GM12878 (cell line): Measurements from ENCODE around the gene PDE7B. TPM values are rescaled to one million over a fixed set of nuclear protein-coding genes. Genes with fewer than 3 reads are reported as not detected.

Experiments used
- ATAC-seq: fragments of 200-7000 bp; cut with Tn5 transposase; 3 replicates; pipeline ENCODE4 v1.9.1; 2020; ENCODE audit warnings: mild to moderate bottlenecking, moderate library complexity
- BruUV-seq: library from RNA; stranded (reverse); fragments of 400-500 nt; replicated peaks from 2 replicates; lab custom pipeline; 2021; lab: Mats Ljungman, UMichigan
- CTCF ChIA-PET: fragments of 300-600 bp; sonication (Branson Sonifier 250); formaldehyde crosslinking; extraction: SDS; loops from one replicate; lab custom pipeline; 2021; ENCODE audit warnings: inconsistent platforms; lab: Yijun Ruan, JAX
- POLR2A ChIA-PET: fragments of 350-600 bp; formaldehyde crosslinking; extraction: SDS; loops from one replicate; lab custom pipeline; 2021; ENCODE audit warnings: inconsistent platforms; lab: Charles Lee
- RAD21 ChIA-PET: fragments of 300-600 bp; sonication (Branson Sonifier 250); formaldehyde crosslinking; loops from one replicate; lab custom pipeline; 2023; ENCODE audit warnings: antibody characterized with exemption; ENCODE audit not compliant: unreplicated experiment; lab: Charles Lee
- SMC1A ChIA-PET: fragments of 300-600 bp; sonication (Branson Sonifier 250); formaldehyde crosslinking; loops from one replicate; lab custom pipeline; 2023; ENCODE audit not compliant: unreplicated experiment, uncharacterized antibody; lab: Charles Lee
- DNase-seq: peaks from one replicate; pipeline ENCODE4 v3.0.0-alpha.2; 2011; ENCODE audit warnings: low read depth, low spot score
- FAIRE-seq: peaks from 3 replicates; lab custom pipeline; 2011; peaks lifted over from hg19 to GRCh38; lab: Jason Lieb, UNC
- H2AFZ ChIP-seq: 2 replicates; pipeline ENCODE4 v1.6.0; 2011; ENCODE audit warnings: low read depth, low read length, control low read depth; ENCODE audit not compliant: control insufficient read depth
- H3K27ac ChIP-seq: 2 replicates; pipeline ENCODE4 v1.5.1; 2011; ENCODE audit warnings: control low read depth; ENCODE audit not compliant: control insufficient read depth, insufficient read depth
- H3K27me3 ChIP-seq, 2 experiments: replicated peaks in 1 of 2; 2 replicates each; pipeline versions ENCODE4 v1.6.0 to v1.6.1; 2011; ENCODE audit warnings: low read length in 1 of 2; ENCODE audit not compliant: control insufficient read depth in 2 of 2, insufficient read depth in 2 of 2
- H3K36me3 ChIP-seq, 2 experiments: 2 replicates each; pipeline ENCODE4 v1.5.1; 2011; ENCODE audit warnings: low read length in 1 of 2; ENCODE audit not compliant: control insufficient read depth in 2 of 2, insufficient read depth in 2 of 2
- H3K4me1 ChIP-seq: 2 replicates; pipeline ENCODE4 v1.6.1; 2011; ENCODE audit warnings: mild to moderate bottlenecking, low read length, moderate library complexity, mixed read lengths; ENCODE audit not compliant: control insufficient read depth, insufficient read depth
- H3K4me2 ChIP-seq: 2 replicates; pipeline ENCODE4 v1.6.0; 2011; ENCODE audit warnings: control low read depth; ENCODE audit not compliant: control insufficient read depth, insufficient read depth
- H3K4me3 ChIP-seq: fragments of 200-600 bp; sonication (generic); 2 replicates; pipeline ENCODE4 v1.5.1; 2016
- H3K79me2 ChIP-seq: 2 replicates; pipeline ENCODE4 v1.6.0; 2011; ENCODE audit warnings: low read length; ENCODE audit not compliant: control insufficient read depth, insufficient read depth
- H3K9ac ChIP-seq: 2 replicates; pipeline ENCODE4 v1.8.0; 2011; ENCODE audit warnings: low read length, control low read depth, mixed read lengths; ENCODE audit not compliant: control insufficient read depth, insufficient read depth
- H3K9me3 ChIP-seq: replicated peaks from 3 replicates; pipeline ENCODE4 v1.5.1; 2011; ENCODE audit warnings: mild to moderate bottlenecking, low read length; ENCODE audit not compliant: control insufficient read depth, insufficient read depth
- H4K20me1 ChIP-seq: 2 replicates; pipeline ENCODE4 v1.6.0; 2011; ENCODE audit not compliant: control insufficient read depth, insufficient read depth
- BMI1 ChIP-seq: fragments of 450-650 bp; IDR thresholded peaks from 2 replicates; pipeline ENCODE4 v1.6.1; 2016; ENCODE audit warnings: mild to moderate bottlenecking, moderate library complexity, borderline replicate concordance
- CREM ChIP-seq: IDR thresholded peaks from 2 replicates; pipeline ENCODE4 v1.6.1; 2014; ENCODE audit warnings: antibody characterized with exemption, low read depth
- EGR1 ChIP-seq, 2 experiments: IDR thresholded peaks; 1 replicate in 1 of 2; 2 replicates in 1 of 2; pipeline ENCODE4 v1.6.1; 2011 to 2012; ENCODE audit warnings: low read depth in 2 of 2, low read length in 2 of 2, borderline replicate concordance in 1 of 2, mild to moderate bottlenecking in 1 of 2, moderate library complexity in 1 of 2
- ETV6 ChIP-seq, 2 experiments: fragments of 450-650 bp in 1 of 2; IDR thresholded peaks in 1 of 2; conservative IDR thresholded peaks in 1 of 2; 2 replicates each; pipeline ENCODE4 v1.6.1; 2014; ENCODE audit warnings: antibody characterized with exemption in 1 of 2, borderline replicate concordance in 1 of 2, low read depth in 1 of 2, mild to moderate bottlenecking in 1 of 2, moderate library complexity in 1 of 2
- MTA3 ChIP-seq: IDR thresholded peaks from 2 replicates; pipeline ENCODE4 v1.6.1; 2012; ENCODE audit warnings: low read length, inconsistent platforms, borderline replicate concordance
- NFYA ChIP-seq: IDR thresholded peaks from 2 replicates; pipeline ENCODE4 v1.6.1; 2011; ENCODE audit warnings: low read depth, mild to moderate bottlenecking, low read length, improper control_type of control experiment, borderline replicate concordance
- RBBP5 ChIP-seq: fragments of 200-600 bp; sonication (generic); conservative IDR thresholded peaks from 2 replicates; pipeline ENCODE4 v1.6.1; 2016
- SREBF2 ChIP-seq: IDR thresholded peaks from 2 replicates; pipeline ENCODE4 v1.6.1; 2012; ENCODE audit warnings: mild to moderate bottlenecking, low read length
- ZNF622 ChIP-seq: fragments of 450-650 bp; IDR thresholded peaks from 2 replicates; pipeline ENCODE4 v1.6.1; 2017; ENCODE audit warnings: mild to moderate bottlenecking, inconsistent platforms
- ZSCAN29 ChIP-seq: fragments of 450-650 bp; IDR thresholded peaks from 2 replicates; pipeline ENCODE4 v1.6.1; 2017; ENCODE audit warnings: mild to moderate bottlenecking, moderate library complexity
- WGBS: methylation state at CpG from one replicate; pipeline ENCODE4 v1.1.6; 2016; ENCODE audit warnings: low lambda C conversion rate; ENCODE audit not compliant: insufficient replicate concordance, insufficient coverage; ENCODE audit errors: missing lambda C conversion rate; 5-methylcytosine and 5-hydroxymethylcytosine counted together
- in situ Hi-C: fragments of 300-500 bp; cut with MboI; formaldehyde crosslinking; loops from 9 replicates; pipeline ENCODE4 v1.14.3; 2018; ENCODE audit warnings: mixed read lengths
- intact Hi-C: fragments of 100-400 bp; cut with micrococcal nuclease; formaldehyde crosslinking; loops from one replicate; pipeline ENCODE4 v1.14.2; 2022; ENCODE audit not compliant: unreplicated experiment
- polyA plus RNA-seq, 11 experiments: library from polyadenylated mRNA; depleted of rRNA in 4 of 11; unstranded in 6 of 11; stranded (reverse) in 5 of 11; fragments of >200 nt; fragmentation: Nextera tagmentation in 4 of 11; fragmentation: Illumina TruSeq in 1 of 11; extraction: Ambion mirVana in 4 of 11; extraction: Trizol in 1 of 11; gene quantifications; 1 replicate in 1 of 11; 2 replicates in 10 of 11; pipeline versions ENCODE4 v1.2.1 to v1.2.3, GENCODE V29; 2011 to 2016; ENCODE audit warnings: inconsistent platforms in 2 of 11, missing spikeins in 2 of 11, low read depth in 1 of 11
- total RNA-seq, 4 experiments: library from RNA; depleted of rRNA in 3 of 4; stranded (reverse); fragments of >200 nt in 3 of 4; fragmentation: Illumina TruSeq in 1 of 4; extraction: Trizol in 1 of 4; gene quantifications; 2 replicates each; pipeline versions ENCODE4 v1.2.1 to v1.2.3, GENCODE V29; 2013 to 2021
- TF ChIP-seq, protein P1 (sequence below): IDR thresholded peaks from 2 replicates; pipeline ENCODE4 v1.6.1; 2011; ENCODE audit warnings: borderline replicate concordance, low read depth, mild to moderate bottlenecking, moderate library complexity, mixed read lengths, low read length; ENCODE audit not compliant: insufficient read depth; ENCODE audit errors: extremely low read length
- TF ChIP-seq, protein P2 (sequence below): IDR thresholded peaks from 2 replicates; pipeline ENCODE4 v1.6.1; 2012; ENCODE audit warnings: low read depth, low read length, improper control_type of control experiment
- TF ChIP-seq, protein P3 (sequence below): fragments of 150-350 bp; IDR thresholded peaks from 2 replicates; pipeline ENCODE4 v1.6.1; 2014; ENCODE audit warnings: mild to moderate bottlenecking, low read depth, low read length
- TF ChIP-seq, protein P4 (sequence below): fragments of 450-650 bp; IDR thresholded peaks from 2 replicates; pipeline ENCODE4 v1.6.1; 2018; ENCODE audit warnings: mild to moderate bottlenecking, low read depth, moderate library complexity; ENCODE audit not compliant: partially characterized antibody
- TF ChIP-seq, protein P5 (sequence below): fragments of 450-650 bp; IDR thresholded peaks from 2 replicates; pipeline ENCODE4 v1.6.1; 2017; ENCODE audit warnings: mild to moderate bottlenecking, low read depth, inconsistent platforms; ENCODE audit not compliant: poor library complexity, severe bottlenecking

Gene PDE7B
- total and polyA plus RNA-seq, 10 of the 15 experiments (the other 5 are each of a cell fraction or from before 2014, with no cell fraction given), result not detected

DNA sequence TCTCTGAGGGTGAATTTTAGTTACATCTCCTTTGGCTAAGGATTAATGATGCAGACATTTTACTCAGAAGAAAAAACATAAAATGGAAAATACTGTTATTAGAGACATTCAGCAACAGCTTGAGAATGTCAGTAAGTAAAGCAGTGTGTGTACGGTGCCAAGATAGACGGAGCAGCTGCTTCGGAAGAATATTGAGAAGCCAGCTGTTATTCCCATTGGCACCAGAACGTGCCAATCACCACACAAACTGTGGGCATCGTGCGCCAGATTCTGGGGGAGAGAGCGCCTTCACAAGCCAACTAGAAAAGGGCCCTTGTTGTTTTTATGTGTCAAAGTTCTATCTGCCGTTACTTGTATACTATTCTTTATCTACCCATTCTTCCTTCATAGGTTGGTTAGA, 235.2 kb downstream of the PDE7B start (continued):
- TF ChIP-seq, protein P1, sequence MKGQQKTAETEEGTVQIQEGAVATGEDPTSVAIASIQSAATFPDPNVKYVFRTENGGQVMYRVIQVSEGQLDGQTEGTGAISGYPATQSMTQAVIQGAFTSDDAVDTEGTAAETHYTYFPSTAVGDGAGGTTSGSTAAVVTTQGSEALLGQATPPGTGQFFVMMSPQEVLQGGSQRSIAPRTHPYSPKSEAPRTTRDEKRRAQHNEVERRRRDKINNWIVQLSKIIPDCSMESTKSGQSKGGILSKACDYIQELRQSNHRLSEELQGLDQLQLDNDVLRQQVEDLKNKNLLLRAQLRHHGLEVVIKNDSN, result no peak
- TF ChIP-seq, protein P2, sequence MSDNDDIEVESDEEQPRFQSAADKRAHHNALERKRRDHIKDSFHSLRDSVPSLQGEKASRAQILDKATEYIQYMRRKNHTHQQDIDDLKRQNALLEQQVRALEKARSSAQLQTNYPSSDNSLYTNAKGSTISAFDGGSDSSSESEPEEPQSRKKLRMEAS, result no peak
- TF ChIP-seq RBBP5, result no peak
- TF ChIP-seq, all 136 proteins: peak for 0

DNA sequence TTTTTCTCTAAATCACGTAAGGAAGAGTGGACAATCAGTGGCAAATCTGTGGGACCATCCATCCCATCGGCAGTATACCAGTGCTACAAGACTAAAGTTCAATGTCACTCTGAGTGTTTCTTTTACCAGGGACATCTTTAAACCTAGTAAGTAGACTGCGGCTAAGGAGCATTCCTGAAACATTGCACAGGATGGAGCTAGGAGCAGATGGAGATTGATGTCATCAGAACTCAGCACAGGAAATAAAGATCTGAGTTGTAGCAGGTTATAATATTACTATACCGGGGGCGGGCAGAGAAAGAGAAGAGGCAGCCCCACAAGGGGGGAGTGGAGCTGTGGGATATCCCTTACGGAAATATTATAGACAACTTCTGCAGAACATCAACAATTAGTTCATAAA, 236.5 kb downstream of the PDE7B start:
- Histone ChIP-seq H3K9ac (no peak overlapping the region), H3K4me3 (no peak overlapping the region), H3K79me2 (no peaks in the 10 kb centered on the region), H3K4me1 (no peaks in the 10 kb centered on the region), H3K27ac (no peak overlapping the region), H3K36me3 (no peaks in the 10 kb centered on the region), H3K4me2 (no peak overlapping the region), H3K27me3 (peaks cover 0 to 2% of the 10 kb centered on the region in 2 experiments; a peak in 1 of 4 replicates), H3K9me3 (no peaks in the 10 kb centered on the region), H2AFZ (no peak overlapping the region), H4K20me1 (no peaks in the 10 kb centered on the region)
- no TSS peak for BruUV-seq
- in situ Hi-C loops (no loop called here), intact Hi-C loops (no loop called here)
- no peak for ATAC-seq
- DNase-seq, result no peak
- ChIA-PET SMC1A (no interaction called here), CTCF (no interaction called here), RAD21 (no interaction called here), POLR2A (no interaction called here)
- no peak for FAIRE-seq
- 51% methylated on average over 6 of the region's 6 CpGs for WGBS
- TF ChIP-seq SREBF2 (no peak), ETV6 (conservative IDR thresholded peaks at IDR 0.05 in 1 of 2, IDR thresholded peaks at IDR 0.05 in 1 of 2; ENCODE audit: borderline replicate concordance in 1 of 2, low read depth in 1 of 2) (no peak), BMI1 (no peak), RBBP5 (no peak), EGR1 (IDR thresholded peaks at IDR 0.05; ENCODE audit: borderline replicate concordance in 1 of 2, low read depth in 2 of 2, low read length in 2 of 2) (no peak), ZNF622 (no peak), MTA3 (no peak), ZSCAN29 (no peak), CREM (no peak), NFYA (no peak)
- TF ChIP-seq, protein P3, sequence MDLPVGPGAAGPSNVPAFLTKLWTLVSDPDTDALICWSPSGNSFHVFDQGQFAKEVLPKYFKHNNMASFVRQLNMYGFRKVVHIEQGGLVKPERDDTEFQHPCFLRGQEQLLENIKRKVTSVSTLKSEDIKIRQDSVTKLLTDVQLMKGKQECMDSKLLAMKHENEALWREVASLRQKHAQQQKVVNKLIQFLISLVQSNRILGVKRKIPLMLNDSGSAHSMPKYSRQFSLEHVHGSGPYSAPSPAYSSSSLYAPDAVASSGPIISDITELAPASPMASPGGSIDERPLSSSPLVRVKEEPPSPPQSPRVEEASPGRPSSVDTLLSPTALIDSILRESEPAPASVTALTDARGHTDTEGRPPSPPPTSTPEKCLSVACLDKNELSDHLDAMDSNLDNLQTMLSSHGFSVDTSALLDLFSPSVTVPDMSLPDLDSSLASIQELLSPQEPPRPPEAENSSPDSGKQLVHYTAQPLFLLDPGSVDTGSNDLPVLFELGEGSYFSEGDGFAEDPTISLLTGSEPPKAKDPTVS, result no peak
- TF ChIP-seq, protein P4, sequence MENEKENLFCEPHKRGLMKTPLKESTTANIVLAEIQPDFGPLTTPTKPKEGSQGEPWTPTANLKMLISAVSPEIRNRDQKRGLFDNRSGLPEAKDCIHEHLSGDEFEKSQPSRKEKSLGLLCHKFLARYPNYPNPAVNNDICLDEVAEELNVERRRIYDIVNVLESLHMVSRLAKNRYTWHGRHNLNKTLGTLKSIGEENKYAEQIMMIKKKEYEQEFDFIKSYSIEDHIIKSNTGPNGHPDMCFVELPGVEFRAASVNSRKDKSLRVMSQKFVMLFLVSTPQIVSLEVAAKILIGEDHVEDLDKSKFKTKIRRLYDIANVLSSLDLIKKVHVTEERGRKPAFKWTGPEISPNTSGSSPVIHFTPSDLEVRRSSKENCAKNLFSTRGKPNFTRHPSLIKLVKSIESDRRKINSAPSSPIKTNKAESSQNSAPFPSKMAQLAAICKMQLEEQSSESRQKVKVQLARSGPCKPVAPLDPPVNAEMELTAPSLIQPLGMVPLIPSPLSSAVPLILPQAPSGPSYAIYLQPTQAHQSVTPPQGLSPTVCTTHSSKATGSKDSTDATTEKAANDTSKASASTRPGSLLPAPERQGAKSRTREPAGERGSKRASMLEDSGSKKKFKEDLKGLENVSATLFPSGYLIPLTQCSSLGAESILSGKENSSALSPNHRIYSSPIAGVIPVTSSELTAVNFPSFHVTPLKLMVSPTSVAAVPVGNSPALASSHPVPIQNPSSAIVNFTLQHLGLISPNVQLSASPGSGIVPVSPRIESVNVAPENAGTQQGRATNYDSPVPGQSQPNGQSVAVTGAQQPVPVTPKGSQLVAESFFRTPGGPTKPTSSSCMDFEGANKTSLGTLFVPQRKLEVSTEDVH, result no peak
- TF ChIP-seq, protein P5, sequence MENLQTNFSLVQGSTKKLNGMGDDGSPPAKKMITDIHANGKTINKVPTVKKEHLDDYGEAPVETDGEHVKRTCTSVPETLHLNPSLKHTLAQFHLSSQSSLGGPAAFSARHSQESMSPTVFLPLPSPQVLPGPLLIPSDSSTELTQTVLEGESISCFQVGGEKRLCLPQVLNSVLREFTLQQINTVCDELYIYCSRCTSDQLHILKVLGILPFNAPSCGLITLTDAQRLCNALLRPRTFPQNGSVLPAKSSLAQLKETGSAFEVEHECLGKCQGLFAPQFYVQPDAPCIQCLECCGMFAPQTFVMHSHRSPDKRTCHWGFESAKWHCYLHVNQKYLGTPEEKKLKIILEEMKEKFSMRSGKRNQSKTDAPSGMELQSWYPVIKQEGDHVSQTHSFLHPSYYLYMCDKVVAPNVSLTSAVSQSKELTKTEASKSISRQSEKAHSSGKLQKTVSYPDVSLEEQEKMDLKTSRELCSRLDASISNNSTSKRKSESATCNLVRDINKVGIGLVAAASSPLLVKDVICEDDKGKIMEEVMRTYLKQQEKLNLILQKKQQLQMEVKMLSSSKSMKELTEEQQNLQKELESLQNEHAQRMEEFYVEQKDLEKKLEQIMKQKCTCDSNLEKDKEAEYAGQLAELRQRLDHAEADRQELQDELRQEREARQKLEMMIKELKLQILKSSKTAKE, result no peak
